ENCODE data around the gene ANGPT4.

ANGPT4 gene

GRCh38 chr20:922781-923180, 6.6 kb upstream of the ANGPT4 start:
- no peak overlapping the region for H3K27ac Mint-ChIP-seq
- TF ChIP-seq, protein P1, sequence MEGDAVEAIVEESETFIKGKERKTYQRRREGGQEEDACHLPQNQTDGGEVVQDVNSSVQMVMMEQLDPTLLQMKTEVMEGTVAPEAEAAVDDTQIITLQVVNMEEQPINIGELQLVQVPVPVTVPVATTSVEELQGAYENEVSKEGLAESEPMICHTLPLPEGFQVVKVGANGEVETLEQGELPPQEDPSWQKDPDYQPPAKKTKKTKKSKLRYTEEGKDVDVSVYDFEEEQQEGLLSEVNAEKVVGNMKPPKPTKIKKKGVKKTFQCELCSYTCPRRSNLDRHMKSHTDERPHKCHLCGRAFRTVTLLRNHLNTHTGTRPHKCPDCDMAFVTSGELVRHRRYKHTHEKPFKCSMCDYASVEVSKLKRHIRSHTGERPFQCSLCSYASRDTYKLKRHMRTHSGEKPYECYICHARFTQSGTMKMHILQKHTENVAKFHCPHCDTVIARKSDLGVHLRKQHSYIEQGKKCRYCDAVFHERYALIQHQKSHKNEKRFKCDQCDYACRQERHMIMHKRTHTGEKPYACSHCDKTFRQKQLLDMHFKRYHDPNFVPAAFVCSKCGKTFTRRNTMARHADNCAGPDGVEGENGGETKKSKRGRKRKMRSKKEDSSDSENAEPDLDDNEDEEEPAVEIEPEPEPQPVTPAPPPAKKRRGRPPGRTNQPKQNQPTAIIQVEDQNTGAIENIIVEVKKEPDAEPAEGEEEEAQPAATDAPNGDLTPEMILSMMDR (IDR thresholded peaks at IDR 0.05): no peak
- H3K4me3 Mint-ChIP-seq: no peak overlapping the region
- DNase-seq: no peak
- peaks cover 15% of the 10 kb centered on the region for H3K27me3 Mint-ChIP-seq (ENCODE audit: low read depth, poor library complexity)
- H3K9me3 Mint-ChIP-seq: peaks cover 8% of the 10 kb centered on the region
- no peaks in the 10 kb centered on the region for H3K36me3 Mint-ChIP-seq (ENCODE audit: low read depth)
- peaks cover 13% of the 10 kb centered on the region for H3K4me1 Mint-ChIP-seq

DNA sequence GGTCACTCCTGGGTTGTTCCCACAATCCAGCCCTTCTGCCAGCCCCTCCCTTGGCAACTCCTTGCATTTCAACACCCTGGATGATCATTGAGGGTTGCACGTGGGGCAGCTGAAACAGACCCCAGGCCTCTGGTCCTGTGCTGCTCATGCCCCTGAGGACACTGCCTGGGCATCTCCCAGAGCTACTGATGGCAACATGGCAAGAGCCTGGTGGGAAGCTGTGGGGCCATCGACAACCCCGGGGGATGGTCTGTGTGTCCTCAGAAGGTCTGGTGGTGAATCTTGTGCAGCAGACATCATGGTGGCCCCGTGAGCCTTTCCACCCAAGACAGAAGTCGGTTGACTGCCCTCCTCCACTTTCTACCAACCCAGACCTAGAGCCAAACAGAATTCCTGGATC, 4.9 kb upstream of the ANGPT4 start:
- Mint-ChIP-seq H3K4me1 (peaks cover 30% of the 10 kb centered on the region), H3K4me3 (no peak overlapping the region), H3K27ac (no peak overlapping the region), H3K9me3 (no peaks in the 10 kb centered on the region), H3K36me3 (ENCODE audit: low read depth) (no peaks in the 10 kb centered on the region), H3K27me3 (ENCODE audit: low read depth, poor library complexity) (peaks cover 15% of the 10 kb centered on the region)
- TF ChIP-seq, protein P1 (IDR thresholded peaks at IDR 0.05): no peak
- DNase-seq: no peak

- Mint-ChIP-seq H3K27me3 (ENCODE audit: low read depth, poor library complexity) (peaks cover 15% of the 10 kb centered on the region), H3K4me1 (peaks cover 38% of the 10 kb centered on the region), H3K36me3 (ENCODE audit: low read depth) (no peaks in the 10 kb centered on the region), H3K9me3 (no peaks in the 10 kb centered on the region), H3K27ac (no peak overlapping the region), H3K4me3 (no peak overlapping the region)
- TF ChIP-seq, protein P1 (IDR thresholded peaks at IDR 0.05): no peak
- no peak for DNase-seq
Observed at GRCh38 chr20:920311-920710, 4.2 kb upstream of the ANGPT4 start.

DNA sequence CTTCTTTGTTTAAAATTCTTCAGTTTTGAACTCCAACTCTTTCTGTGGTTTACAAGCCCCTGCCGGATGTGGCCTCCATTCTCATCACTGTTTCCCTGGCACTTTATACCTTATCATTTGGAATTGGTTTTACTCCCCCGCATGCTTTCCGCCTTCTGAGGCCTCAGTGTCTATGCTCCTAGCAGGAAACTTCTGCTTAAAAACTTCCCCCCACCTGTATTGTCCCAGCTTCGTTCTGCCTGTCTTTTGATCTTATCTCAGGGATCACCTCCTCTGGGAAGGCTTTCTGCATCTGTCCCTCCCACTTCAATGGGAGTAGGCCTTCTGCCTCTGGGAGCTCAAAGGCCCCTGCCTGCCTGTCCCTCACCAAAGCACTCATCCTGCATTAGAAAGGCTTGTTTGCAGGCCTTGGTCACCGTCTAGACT, 3.4 kb upstream of the ANGPT4 start:
- Mint-ChIP-seq H3K27ac (no peak overlapping the region), H3K27me3 (ENCODE audit: low read depth, poor library complexity) (peaks cover 15% of the 10 kb centered on the region), H3K4me3 (no peak overlapping the region), H3K4me1 (peaks cover 46% of the 10 kb centered on the region), H3K9me3 (no peaks in the 10 kb centered on the region), H3K36me3 (ENCODE audit: low read depth) (no peaks in the 10 kb centered on the region)
- TF ChIP-seq, protein P1 (IDR thresholded peaks at IDR 0.05): no peak
- no peak for DNase-seq

DNA sequence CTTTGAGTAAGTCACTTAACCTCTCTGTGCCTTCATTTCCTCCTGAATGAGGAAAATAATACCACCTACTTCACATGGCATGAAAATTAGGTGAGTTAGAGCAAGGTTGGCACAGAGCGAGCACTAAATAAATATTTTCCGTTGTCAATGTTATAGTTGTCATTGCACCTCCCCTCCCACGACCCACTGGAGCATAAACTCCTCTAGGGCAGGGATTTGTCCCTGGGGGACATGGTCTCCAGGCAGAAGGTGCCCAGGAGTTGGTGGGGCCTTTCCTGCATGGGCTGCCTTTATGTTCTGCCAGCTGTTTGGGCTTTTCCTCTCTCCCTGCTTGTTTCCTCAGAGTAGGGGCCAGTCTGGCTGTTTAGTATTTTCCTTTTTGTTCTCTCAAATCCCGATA, 1.3 kb upstream of the ANGPT4 start:
- Mint-ChIP-seq H3K36me3 (ENCODE audit: low read depth) (no peaks in the 10 kb centered on the region), H3K27me3 (ENCODE audit: low read depth, poor library complexity) (peaks cover 11% of the 10 kb centered on the region), H3K4me1 (peaks cover 65% of the 10 kb centered on the region), H3K27ac (no peak overlapping the region), H3K4me3 (no peak overlapping the region), H3K9me3 (no peaks in the 10 kb centered on the region)
- no peak for DNase-seq
- TF ChIP-seq, protein P1 (IDR thresholded peaks at IDR 0.05): no peak

- Mint-ChIP-seq H3K36me3 (ENCODE audit: low read depth) (no peaks in the 10 kb centered on the region), H3K27me3 (ENCODE audit: low read depth, poor library complexity) (peaks cover 11% of the 10 kb centered on the region), H3K4me3 (peak overlapping the region; percentile 55), H3K4me1 (peaks cover 65% of the 10 kb centered on the region), H3K27ac (no peak overlapping the region), H3K9me3 (no peaks in the 10 kb centered on the region)
- peak; percentile 15 for DNase-seq
- TF ChIP-seq, protein P1 (IDR thresholded peaks at IDR 0.05): no peak
Observed at GRCh38 chr20:916825-917224, 691 bp upstream of the ANGPT4 start.
